Neuron (in vitro differentiated cells): ENCODE results near the gene GLI2.

Experiments
- H2AFZ ChIP-seq: one replicate; pipeline ENCODE4 v1.6.1; 2013; ENCODE audit warnings: low read depth, mild to moderate bottlenecking, inconsistent platforms, low read length, moderate library complexity
- H3K27me3 ChIP-seq: one replicate; pipeline ENCODE4 v1.6.1; 2013; ENCODE audit warnings: low read length; ENCODE audit not compliant: insufficient read depth
- H3K36me3 ChIP-seq: one replicate; pipeline ENCODE4 v1.6.1; 2013; ENCODE audit warnings: low read length; ENCODE audit not compliant: insufficient read depth
- H3K4me1 ChIP-seq: one replicate; pipeline ENCODE4 v1.6.1; 2013; ENCODE audit warnings: low read length; ENCODE audit not compliant: insufficient read depth
- H3K4me3 ChIP-seq: 2 replicates; pipeline ENCODE4 v1.5.1; 2013; ENCODE audit warnings: mild to moderate bottlenecking, low read length, moderate library complexity
- H3K9me3 ChIP-seq: one replicate; pipeline ENCODE4 v1.6.1; 2013; ENCODE audit warnings: low read length

The GLI2 gene

DNA sequence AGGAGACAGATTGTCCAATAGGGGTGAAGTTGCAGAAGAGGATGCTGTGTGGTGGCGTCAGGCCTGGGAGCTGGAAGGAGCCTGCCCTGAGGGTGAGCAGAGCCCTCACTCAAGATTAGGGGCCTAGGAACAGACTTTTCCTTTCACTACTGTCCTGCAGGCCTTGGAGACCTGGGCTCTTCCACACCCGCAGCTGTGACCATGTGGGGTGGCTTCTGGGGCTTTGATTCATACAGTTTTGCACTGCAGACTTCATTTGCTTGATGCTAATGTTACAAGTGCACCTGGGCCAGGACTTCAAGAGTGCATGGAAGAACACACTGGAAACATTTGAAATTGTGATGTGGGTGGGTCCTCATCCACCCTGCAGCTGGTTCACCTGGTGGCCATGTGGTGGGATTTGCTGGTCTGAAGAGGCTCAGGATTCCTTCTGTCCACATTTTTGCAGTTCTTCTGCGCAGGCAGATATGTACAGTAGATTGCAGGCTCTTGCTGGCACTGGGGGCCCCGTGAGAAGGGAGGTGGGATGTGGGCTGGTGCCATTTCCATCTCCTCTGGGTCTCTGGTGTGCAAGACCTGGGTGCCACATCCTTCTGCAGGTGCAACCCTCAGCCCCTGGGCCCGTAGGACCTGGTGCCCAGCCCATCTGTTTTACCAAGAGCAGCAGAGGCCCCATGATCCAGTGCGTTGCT, 9.9 kb downstream of the GLI2 start:
- Histone ChIP-seq H3K4me1 (peaks cover 52% of the 10 kb centered on the region), H3K36me3 (no peaks in the 10 kb centered on the region), H3K4me3 (no peak overlapping the region), H3K9me3 (no peaks in the 10 kb centered on the region), H3K27me3 (no peaks in the 10 kb centered on the region), H2AFZ (no peak overlapping the region)

DNA sequence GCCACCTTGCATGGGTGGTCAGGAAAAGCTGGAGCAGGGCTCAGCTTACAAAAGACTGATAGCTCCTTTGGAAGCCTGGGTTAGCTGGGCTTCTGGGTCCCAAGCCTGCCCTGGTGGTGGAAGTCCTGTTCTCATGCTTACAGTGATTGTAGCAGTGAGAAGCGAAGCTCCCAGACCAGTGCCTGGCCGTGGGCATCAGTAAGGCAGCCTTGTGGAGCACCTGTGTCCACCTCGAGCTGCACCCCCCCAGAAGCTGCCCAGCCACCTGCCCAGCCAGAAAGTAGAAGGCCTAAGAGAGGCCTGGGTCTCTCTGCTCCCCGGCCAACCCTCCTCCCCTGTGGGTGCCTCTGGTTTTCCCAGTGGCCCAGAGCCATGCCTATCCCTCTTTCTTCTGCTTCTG, 10.5 kb downstream of the GLI2 start:
- Histone ChIP-seq H3K36me3 (no peaks in the 10 kb centered on the region), H3K9me3 (no peaks in the 10 kb centered on the region), H3K4me1 (peaks cover 50% of the 10 kb centered on the region), H2AFZ (no peak overlapping the region), H3K4me3 (no peak overlapping the region), H3K27me3 (no peaks in the 10 kb centered on the region)

DNA sequence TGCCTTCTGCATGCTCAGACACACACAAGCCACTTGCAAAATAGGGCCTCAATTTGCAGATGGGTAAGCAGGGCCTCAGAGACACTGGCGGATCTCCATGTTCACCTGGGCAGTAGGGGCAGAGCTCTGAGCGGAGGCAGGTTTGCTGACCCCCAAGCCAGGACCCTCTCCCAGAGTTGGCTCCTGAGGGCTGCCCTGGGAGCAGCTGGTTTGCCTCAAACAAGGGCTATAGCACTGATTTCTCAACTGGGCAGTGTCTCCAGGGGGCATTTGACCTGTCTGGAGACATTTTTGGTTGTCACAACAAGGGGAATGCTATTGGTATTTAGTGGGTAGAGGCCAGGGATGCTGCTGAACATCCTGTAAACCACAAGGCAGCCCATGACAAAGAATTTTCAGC, 11.6 kb downstream of the GLI2 start:
- peaks cover 48% of the 10 kb centered on the region for H3K4me1 ChIP-seq
- no peak overlapping the region for H2AFZ ChIP-seq
- H3K36me3 ChIP-seq: peaks cover 5% of the 10 kb centered on the region
- no peaks in the 10 kb centered on the region for H3K27me3 ChIP-seq
- no peak overlapping the region for H3K4me3 ChIP-seq
- H3K9me3 ChIP-seq: no peaks in the 10 kb centered on the region

- Histone ChIP-seq H3K4me3 (no peak overlapping the region), H3K9me3 (no peaks in the 10 kb centered on the region), H3K27me3 (no peaks in the 10 kb centered on the region), H3K4me1 (peaks cover 46% of the 10 kb centered on the region), H3K36me3 (peaks cover 5% of the 10 kb centered on the region), H2AFZ (no peak overlapping the region)
Measured at GRCh38 chr2:120747706-120748105, 12.0 kb downstream of the GLI2 start.

DNA sequence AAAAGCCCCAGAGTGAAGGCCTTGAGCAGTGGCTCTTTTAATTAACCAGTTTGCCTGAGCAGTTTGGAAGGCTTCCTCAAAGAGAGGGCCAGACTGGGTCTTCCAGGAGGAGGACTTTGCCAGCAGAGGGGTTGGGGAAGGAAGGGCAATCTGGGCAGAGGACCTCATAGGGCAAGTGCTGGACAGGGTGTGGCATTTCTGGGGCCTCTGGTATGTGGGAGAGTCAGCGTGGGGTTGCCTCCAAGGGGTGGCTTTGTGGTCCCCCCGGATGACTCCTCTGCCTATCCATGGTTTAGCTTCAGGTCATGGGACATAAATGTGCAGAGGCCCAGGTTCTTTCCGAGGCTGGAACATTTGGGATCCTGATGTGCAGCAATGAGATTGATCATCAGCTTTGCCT, 12.6 kb downstream of the GLI2 start:
- H3K4me3 ChIP-seq: no peak overlapping the region
- H3K27me3 ChIP-seq: no peaks in the 10 kb centered on the region
- peaks cover 40% of the 10 kb centered on the region for H3K4me1 ChIP-seq
- no peaks in the 10 kb centered on the region for H3K9me3 ChIP-seq
- H2AFZ ChIP-seq: no peak overlapping the region
- H3K36me3 ChIP-seq: peaks cover 5% of the 10 kb centered on the region

DNA sequence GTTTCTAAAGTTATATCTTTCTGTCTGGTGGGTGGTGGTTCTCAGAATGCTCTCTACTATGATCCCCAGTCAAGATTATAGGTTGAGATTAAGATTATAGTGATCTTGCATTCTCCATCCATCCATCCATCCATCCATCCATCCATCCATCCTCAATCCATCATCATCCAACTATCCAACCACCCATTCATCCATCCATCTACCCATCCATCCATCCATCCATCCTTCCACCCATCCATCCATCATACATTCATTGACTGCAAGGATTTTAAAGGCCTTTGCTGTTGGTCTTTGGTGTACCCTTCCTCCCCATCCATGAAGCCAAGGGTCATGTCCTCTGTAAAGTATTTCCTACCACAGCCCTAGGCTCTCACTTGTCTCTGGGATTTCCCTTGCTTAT, 13.1 kb downstream of the GLI2 start:
- Histone ChIP-seq H2AFZ (no peak overlapping the region), H3K4me3 (no peak overlapping the region), H3K4me1 (peaks cover 36% of the 10 kb centered on the region), H3K9me3 (no peaks in the 10 kb centered on the region), H3K27me3 (no peaks in the 10 kb centered on the region), H3K36me3 (peaks cover 5% of the 10 kb centered on the region)

- no peak overlapping the region for H3K4me3 ChIP-seq
- no peaks in the 10 kb centered on the region for H3K27me3 ChIP-seq
- peaks cover 26% of the 10 kb centered on the region for H3K4me1 ChIP-seq
- H3K36me3 ChIP-seq: peaks cover 5% of the 10 kb centered on the region
- no peak overlapping the region for H2AFZ ChIP-seq
- H3K9me3 ChIP-seq: no peaks in the 10 kb centered on the region
Measured at GRCh38 chr2:120749506-120750431, 14.1 kb downstream of the GLI2 start.

DNA sequence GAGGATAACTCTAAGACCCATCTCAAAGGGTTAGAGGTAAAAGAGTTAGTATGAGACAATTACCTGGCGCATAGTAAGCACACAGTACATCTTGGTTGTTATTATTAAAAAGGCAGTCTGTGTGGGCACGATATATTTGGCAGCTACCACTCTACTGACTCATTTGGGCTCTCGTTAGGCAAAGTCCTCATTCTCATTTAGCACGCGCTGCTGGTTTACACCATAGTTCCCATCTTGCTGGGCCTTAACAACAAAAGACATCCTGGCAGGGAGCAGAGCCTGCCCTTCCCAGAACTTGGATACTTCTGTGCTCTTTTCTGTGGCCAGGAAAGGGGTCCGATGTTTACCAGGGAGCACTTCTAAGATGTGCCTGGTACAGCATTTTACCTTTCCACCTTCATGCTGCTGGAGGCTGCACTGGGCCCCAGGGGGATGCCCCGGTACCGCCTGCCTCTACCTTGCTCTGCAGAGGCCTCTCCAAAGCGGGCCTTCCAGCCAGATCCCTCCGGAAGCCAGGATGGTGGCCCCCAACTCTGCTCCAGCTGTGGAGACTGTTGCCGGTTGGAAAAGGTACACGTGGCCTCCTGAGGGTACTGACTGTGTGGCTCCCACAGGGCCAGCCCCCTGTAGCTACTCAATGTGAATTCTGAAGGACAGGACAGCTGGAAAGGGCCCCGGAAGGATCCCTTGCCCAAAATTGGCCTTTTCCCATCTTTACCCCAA, 15.0 kb downstream of the GLI2 start:
- peaks cover 5% of the 10 kb centered on the region for H3K36me3 ChIP-seq
- no peaks in the 10 kb centered on the region for H3K9me3 ChIP-seq

GRCh38 chr2:120751553-120751952, 15.9 kb downstream of the GLI2 start:
- Histone ChIP-seq H3K4me1 (peaks cover 23% of the 10 kb centered on the region), H3K36me3 (peaks cover 9% of the 10 kb centered on the region), H3K9me3 (no peaks in the 10 kb centered on the region), H3K27me3 (no peaks in the 10 kb centered on the region), H3K4me3 (no peak overlapping the region), H2AFZ (no peak overlapping the region)

More for the DNA sequence above, 15.0 kb downstream of the GLI2 start:
- H3K4me1 ChIP-seq: peaks cover 23% of the 10 kb centered on the region
- H2AFZ ChIP-seq: no peak overlapping the region
- no peaks in the 10 kb centered on the region for H3K27me3 ChIP-seq
- H3K4me3 ChIP-seq: no peak overlapping the region

DNA sequence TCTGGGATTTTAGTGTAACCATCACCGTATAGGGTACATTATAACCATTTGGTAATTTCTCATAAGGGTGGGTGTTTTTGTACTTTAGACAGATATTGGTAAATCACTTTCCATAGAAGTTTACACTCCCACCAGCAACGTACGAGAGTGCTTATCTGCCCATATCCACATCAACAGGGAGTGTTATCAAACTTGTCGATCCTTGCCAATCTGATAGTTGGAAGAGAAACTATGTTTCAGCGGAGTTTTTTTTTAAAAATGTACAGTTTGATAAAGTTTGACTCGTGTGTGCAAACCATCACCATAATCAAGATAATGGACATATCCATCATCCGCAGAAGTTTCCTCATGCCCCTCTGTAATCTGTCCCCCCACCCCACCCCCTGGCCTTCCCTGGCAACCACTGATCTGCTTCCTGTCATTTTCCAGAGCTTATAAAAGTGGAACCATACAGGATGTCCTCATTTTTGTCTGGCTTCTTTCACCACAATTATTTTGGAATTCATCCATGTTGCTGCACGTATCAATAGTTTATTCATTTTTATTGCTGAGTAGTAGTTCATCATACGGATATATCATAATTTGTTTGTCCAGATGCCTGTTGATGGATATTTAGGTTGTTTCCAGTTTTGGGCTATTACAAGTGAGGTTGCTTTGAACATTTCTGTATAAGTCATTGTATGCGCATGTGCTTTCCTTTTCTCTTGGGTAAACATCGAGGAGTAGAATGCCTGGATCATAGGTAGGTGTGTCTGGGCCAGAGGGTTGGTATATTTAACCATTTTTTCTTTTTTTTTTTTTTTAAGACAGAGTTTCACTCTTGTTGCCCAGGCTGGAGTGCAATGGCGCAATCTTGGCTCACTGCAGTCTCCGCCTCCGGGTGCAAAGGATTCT, 18.6 kb downstream of the GLI2 start:
- H3K27me3 ChIP-seq: no peaks in the 10 kb centered on the region
- no peak overlapping the region for H2AFZ ChIP-seq
- no peaks in the 10 kb centered on the region for H3K9me3 ChIP-seq
- peaks cover 9% of the 10 kb centered on the region for H3K36me3 ChIP-seq
- no peak overlapping the region for H3K4me3 ChIP-seq
- H3K4me1 ChIP-seq: peaks cover 33% of the 10 kb centered on the region

DNA sequence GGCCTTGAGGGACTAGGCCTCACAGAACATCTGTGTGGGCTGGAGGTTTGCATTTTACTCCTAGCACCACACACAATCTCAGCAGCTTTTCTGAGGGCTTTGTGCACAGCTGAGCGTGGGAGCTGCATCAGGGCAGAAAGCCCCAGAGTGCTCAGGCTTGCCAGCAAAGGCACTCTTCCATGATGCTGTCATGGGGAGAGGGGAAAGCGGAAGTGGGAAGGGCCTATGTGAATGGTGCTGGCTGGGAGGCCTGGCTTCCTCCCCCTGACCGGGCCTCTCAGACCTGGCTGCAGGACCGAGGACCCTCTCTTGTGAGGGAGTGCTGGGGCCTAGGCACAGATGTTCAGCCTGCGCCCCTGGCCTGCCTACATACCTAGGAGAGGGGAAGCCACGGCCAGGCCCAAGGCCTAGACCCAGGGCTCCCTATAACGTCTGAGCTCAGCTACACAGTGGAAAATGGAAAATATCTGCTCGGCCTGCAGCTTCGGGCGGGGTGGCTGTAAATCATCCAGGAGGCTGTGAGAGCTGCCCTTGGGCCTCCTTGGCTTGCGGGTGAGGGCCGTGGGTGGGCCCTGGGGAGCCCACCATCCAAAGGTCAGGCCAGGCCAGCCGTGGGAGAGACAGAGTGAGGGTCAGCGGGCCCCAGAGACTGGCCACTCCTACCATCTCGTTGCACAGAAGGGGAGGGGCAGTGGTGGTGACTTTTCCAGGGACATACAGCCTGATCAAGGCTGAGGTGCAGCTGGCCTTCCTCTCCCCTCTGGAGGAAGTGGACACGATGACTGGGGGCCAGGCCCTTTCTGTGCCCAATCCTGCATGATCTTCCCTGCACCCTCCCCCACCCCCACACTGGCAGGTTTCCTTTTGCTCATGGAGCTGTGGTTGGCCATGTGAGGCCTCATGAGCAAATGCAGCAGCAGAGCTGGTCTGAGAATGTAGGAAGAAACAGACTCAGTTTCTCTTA, 22.8 kb downstream of the GLI2 start:
- H3K36me3 ChIP-seq: peaks cover 9% of the 10 kb centered on the region
- H3K4me3 ChIP-seq: no peak overlapping the region
- H3K4me1 ChIP-seq: peaks cover 34% of the 10 kb centered on the region

More for the DNA sequence above, 22.8 kb downstream of the GLI2 start:
- Histone ChIP-seq H3K27me3 (no peaks in the 10 kb centered on the region), H2AFZ (no peak overlapping the region), H3K9me3 (no peaks in the 10 kb centered on the region)
